ENCODE measurements around the gene CD99L2.

Gene CD99L2

DNA sequence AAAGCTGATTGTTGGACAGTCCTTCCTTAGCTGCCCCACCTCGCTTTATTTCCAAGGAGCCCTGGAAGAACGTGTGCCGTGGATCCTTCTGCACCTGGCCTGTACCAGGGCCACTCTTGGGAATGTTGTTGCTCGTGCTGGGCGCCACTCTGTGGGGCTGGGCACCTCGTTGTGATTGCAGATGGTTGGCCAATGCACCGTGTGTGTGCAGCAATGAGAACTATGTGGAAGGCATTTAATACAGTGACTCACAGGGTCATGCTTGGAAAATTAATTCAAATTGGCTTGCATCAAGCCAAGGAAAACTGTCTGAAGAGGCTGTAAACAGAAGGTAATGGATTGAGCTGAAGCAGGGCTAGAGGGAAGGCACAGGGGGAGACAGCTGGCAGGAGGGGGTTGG, 37.0 kb upstream of the CD99L2 start:
- peak; percentile 39 for DNase-seq (ENCODE audit: low read depth)
- H3K4me3 ChIP-seq (ENCODE audit: low read length), result no peak overlapping the region
- TF ChIP-seq, protein P1, sequence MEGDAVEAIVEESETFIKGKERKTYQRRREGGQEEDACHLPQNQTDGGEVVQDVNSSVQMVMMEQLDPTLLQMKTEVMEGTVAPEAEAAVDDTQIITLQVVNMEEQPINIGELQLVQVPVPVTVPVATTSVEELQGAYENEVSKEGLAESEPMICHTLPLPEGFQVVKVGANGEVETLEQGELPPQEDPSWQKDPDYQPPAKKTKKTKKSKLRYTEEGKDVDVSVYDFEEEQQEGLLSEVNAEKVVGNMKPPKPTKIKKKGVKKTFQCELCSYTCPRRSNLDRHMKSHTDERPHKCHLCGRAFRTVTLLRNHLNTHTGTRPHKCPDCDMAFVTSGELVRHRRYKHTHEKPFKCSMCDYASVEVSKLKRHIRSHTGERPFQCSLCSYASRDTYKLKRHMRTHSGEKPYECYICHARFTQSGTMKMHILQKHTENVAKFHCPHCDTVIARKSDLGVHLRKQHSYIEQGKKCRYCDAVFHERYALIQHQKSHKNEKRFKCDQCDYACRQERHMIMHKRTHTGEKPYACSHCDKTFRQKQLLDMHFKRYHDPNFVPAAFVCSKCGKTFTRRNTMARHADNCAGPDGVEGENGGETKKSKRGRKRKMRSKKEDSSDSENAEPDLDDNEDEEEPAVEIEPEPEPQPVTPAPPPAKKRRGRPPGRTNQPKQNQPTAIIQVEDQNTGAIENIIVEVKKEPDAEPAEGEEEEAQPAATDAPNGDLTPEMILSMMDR (IDR thresholded peaks at IDR 0.05; ENCODE audit: insufficient read depth, low read depth, low read length, missing control alignments), result no peak

DNA sequence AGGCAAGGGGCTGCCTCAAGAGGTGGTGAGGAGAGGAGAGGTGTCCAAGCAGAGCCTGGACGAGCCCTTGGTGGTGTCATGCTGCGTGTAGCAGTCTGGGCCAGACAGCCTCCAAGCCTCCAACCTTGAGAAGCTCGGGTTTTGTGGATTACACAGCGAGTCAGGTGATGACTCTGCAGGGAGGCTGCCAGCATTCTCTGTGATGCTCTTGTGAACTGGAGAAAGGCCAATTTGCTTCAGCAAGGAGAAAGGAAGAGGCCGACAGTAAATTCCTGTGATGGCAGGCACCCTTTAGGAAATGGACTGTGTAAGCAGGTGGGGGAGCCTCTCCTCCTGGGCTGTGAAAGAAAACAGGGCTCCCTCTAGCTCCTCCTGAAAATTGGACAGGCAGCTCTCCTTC, 36.0 kb upstream of the CD99L2 start:
- TF ChIP-seq, protein P1 (IDR thresholded peaks at IDR 0.05; ENCODE audit: insufficient read depth, low read depth, low read length, missing control alignments), result no peak
- H3K4me3 ChIP-seq (ENCODE audit: low read length), result no peak overlapping the region
- peak; percentile 30 for DNase-seq (ENCODE audit: low read depth)

DNA sequence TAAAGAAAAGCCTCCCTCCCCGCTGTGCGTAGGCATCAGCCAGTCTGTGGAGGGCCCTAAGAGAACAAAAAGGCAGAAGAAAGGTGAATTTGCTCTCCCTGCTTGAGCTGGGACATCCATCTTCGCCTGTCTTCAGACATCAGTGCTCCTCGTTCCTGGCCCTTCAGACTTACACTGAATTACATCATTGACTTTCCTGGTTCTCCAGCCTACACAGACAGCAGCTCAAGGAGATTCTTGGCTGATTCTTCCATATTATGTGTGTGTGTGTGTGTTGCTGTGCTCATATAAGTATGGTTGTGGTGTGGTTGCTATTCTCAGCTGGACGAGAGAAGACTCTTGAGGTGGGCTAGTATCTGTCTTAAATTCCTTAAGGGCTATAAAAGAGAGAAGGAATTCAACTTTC, 35.5 kb upstream of the CD99L2 start:
- no peak overlapping the region for H3K4me3 ChIP-seq (ENCODE audit: low read length)
- no peak for DNase-seq (ENCODE audit: low read depth)
- TF ChIP-seq, protein P1 (IDR thresholded peaks at IDR 0.05; ENCODE audit: insufficient read depth, low read depth, low read length, missing control alignments), result no peak

DNA sequence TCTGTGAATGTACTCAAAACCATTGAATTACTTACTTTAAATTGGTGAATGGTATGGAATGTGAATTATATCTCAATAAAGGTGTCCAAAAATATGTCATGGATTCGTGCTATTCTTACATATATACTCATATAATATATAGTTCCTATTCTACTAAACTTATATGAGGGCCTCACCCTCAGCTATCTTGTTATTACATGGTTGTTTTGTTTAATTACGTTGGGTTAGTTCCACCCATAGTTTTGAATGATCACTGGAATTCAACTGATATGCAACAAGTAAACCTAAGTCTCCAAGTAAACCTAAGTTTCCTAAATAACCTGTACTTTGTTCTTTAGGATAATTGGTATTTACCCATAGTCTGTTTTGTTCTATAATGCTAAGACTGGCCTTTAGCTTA, 30.6 kb upstream of the CD99L2 start:
- DNase-seq (ENCODE audit: low read depth), result no peak
- TF ChIP-seq, protein P1 (IDR thresholded peaks at IDR 0.05; ENCODE audit: insufficient read depth, low read depth, low read length, missing control alignments), result no peak
- H3K4me3 ChIP-seq (ENCODE audit: low read length), result no peak overlapping the region

DNA sequence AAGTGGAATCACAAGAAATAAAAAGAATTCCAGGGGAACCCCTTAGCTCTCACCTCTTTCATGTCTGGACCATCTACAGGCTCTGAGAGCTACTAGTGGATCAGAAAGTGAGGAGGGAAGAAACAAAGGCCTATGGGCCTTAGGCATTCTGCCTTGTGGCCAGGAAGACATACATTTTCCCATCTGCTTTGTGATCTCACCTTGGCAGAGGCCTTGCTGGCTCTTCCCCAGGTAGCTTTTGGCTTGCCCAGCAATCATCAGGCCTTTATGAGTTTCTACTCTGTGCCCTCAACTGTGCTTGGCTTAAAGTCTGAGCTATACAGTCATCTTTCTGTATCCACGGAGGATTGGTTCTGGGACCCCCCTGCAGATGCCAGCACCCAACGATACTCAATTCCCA, 28.3 kb upstream of the CD99L2 start:
- no peak for DNase-seq (ENCODE audit: low read depth)
- TF ChIP-seq, protein P1 (IDR thresholded peaks at IDR 0.05; ENCODE audit: insufficient read depth, low read depth, low read length, missing control alignments), result no peak
- no peak overlapping the region for H3K4me3 ChIP-seq (ENCODE audit: low read length)

DNA sequence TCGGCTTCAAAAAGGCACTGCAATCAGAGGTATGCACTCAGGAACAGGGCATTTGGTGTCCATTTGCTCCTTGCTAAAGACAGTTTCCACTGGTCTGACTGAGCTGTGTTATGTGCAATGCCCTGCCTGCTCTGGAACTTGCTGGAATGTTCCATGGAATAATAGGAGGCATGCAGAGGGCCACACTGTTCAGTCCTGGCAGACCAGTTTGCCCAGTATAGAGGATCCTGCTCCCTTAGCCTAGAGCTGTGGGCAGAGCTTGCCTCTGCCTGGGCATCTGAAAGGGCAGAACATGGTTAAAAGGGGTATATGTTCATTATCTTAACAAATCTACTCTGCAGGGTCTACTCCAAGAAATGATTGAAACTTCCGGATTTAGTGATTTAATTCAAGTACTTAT, 27.8 kb upstream of the CD99L2 start:
- TF ChIP-seq, protein P1 (IDR thresholded peaks at IDR 0.05; ENCODE audit: insufficient read depth, low read depth, low read length, missing control alignments), result no peak
- H3K4me3 ChIP-seq (ENCODE audit: low read length), result no peak overlapping the region
- peak; percentile 18 for DNase-seq (ENCODE audit: low read depth)

DNA sequence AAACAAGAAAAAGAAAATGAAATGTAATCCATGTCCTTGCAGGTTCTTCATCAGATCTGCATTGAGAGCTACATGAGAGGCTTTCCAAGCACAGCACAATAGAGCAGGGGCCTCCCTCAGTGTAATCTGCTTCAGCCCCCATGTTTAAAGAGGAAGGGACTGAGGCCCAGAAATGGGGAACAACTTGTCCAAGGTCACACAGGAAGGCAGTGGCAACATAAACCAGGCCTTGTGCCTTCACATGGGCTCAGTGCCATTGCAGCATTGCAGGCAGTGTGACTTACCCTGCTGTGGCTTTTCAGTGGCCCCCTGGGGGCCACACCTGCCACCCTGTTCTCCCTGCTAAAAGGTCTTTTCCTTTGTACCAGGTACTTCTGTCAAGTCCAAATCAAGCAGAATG, 20.9 kb upstream of the CD99L2 start:
- H3K4me3 ChIP-seq (ENCODE audit: low read length), result no peak overlapping the region
- no peak for DNase-seq (ENCODE audit: low read depth)
- TF ChIP-seq, protein P1 (IDR thresholded peaks at IDR 0.05; ENCODE audit: insufficient read depth, low read depth, low read length, missing control alignments), result no peak

Data from epithelial cell of esophagus (primary cell).